Measurements from ENCODE around the gene PLP1. TPM values are rescaled to one million over a fixed set of nuclear protein-coding genes. Genes with fewer than 3 reads are reported as not detected.

PLP1 gene
- total RNA-seq, 3 donors from 2014 or later, result 3.7 to 65.0 (median 4.9) TPM

GRCh38 chrX:103782640-103783039, 6.0 kb downstream of the PLP1 start:
- no peak for ATAC-seq
- Histone ChIP-seq H3K36me3 (ENCODE audit: low read depth) (no peaks in the 10 kb centered on the region), H3K4me3 (no peak overlapping the region), H3K9me3 (no peaks in the 10 kb centered on the region), H3K4me1 (ENCODE audit: low read depth) (no peaks in the 10 kb centered on the region)
- no peak for DNase-seq
- intact Hi-C loops (cut with DNase I, micrococcal nuclease), result no loop called here
- no peak for TF ChIP-seq CTCF (IDR thresholded peaks at IDR 0.05)

GRCh38 chrX:103783196-103783595, 6.6 kb downstream of the PLP1 start:
- Histone ChIP-seq H3K36me3 (ENCODE audit: low read depth) (no peaks in the 10 kb centered on the region), H3K4me3 (no peak overlapping the region), H3K4me1 (ENCODE audit: low read depth) (no peaks in the 10 kb centered on the region), H3K9me3 (no peaks in the 10 kb centered on the region)
- intact Hi-C loops (cut with DNase I, micrococcal nuclease), result no loop called here
- ATAC-seq (no peak), DNase-seq (no peak)
- no peak for TF ChIP-seq CTCF (IDR thresholded peaks at IDR 0.05)

GRCh38 chrX:103783971-103784370, 7.3 kb downstream of the PLP1 start:
- Histone ChIP-seq H3K4me3 (no peak overlapping the region), H3K36me3 (ENCODE audit: low read depth) (no peaks in the 10 kb centered on the region), H3K9me3 (no peaks in the 10 kb centered on the region), H3K4me1 (ENCODE audit: low read depth) (no peaks in the 10 kb centered on the region)
- no peak for ATAC-seq
- DNase-seq, result no peak
- intact Hi-C loops (cut with DNase I, micrococcal nuclease), result no loop called here
- no peak for TF ChIP-seq CTCF (IDR thresholded peaks at IDR 0.05)

GRCh38 chrX:103789004-103789403, 12.4 kb downstream of the PLP1 start:
- Histone ChIP-seq H3K36me3 (ENCODE audit: low read depth) (no peaks in the 10 kb centered on the region), H3K9me3 (no peaks in the 10 kb centered on the region), H3K4me3 (no peak overlapping the region), H3K4me1 (ENCODE audit: low read depth) (no peaks in the 10 kb centered on the region)
- no peak for TF ChIP-seq CTCF (IDR thresholded peaks at IDR 0.05)
- no peak for ATAC-seq
- intact Hi-C loops (cut with DNase I, micrococcal nuclease), result no loop called here
- no peak for DNase-seq

- Histone ChIP-seq H3K36me3 (ENCODE audit: low read depth) (no peaks in the 10 kb centered on the region), H3K4me3 (no peak overlapping the region), H3K4me1 (ENCODE audit: low read depth) (no peaks in the 10 kb centered on the region), H3K9me3 (no peaks in the 10 kb centered on the region)
- DNase-seq (no peak), ATAC-seq (no peak)
- no peak for TF ChIP-seq CTCF (IDR thresholded peaks at IDR 0.05)
- intact Hi-C loops (cut with DNase I, micrococcal nuclease), result no loop called here
Observed at GRCh38 chrX:103791228-103791627, 14.6 kb downstream of the PLP1 start.

- Histone ChIP-seq H3K36me3 (ENCODE audit: low read depth) (no peaks in the 10 kb centered on the region), H3K4me3 (no peak overlapping the region), H3K9me3 (no peaks in the 10 kb centered on the region), H3K4me1 (ENCODE audit: low read depth) (no peaks in the 10 kb centered on the region)
- DNase-seq (no peak), ATAC-seq (no peak)
- TF ChIP-seq CTCF (IDR thresholded peaks at IDR 0.05), result no peak
- intact Hi-C loops (cut with DNase I, micrococcal nuclease), result no loop called here
Observed at GRCh38 chrX:103791826-103792485, 15.3 kb downstream of the PLP1 start.
